HepG2 (cell line): ENCODE data around the gene AAMP. TPM values are rescaled to one million over a fixed set of nuclear protein-coding genes. Genes with fewer than 3 reads are reported as not detected.

ENCODE experiments used
- ATAD3A ChIP-seq: sonication (generic); formaldehyde crosslinking; IDR thresholded peaks from 2 replicates; pipeline ENCODE4 v1.4.0; 2020; ENCODE audit warnings: missing genetic modification reagents
- CBX5 ChIP-seq: sonication (generic); formaldehyde crosslinking; IDR thresholded peaks from 2 replicates; pipeline ENCODE4 v1.4.0; 2020; ENCODE audit warnings: missing genetic modification reagents, borderline replicate concordance
- DMTF1 ChIP-seq: sonication (generic); formaldehyde crosslinking; IDR thresholded peaks from 2 replicates; pipeline ENCODE4 v1.4.0; 2020; ENCODE audit warnings: mild to moderate bottlenecking, missing genetic modification reagents
- GFI1 ChIP-seq: sonication (generic); formaldehyde crosslinking; IDR thresholded peaks from 2 replicates; pipeline ENCODE4 v1.5.0; 2020; ENCODE audit warnings: missing genetic modification reagents, mild to moderate bottlenecking, borderline replicate concordance
- NR2F1 ChIP-seq, 2 experiments: fragments of 450-650 bp in 1 of 2; formaldehyde crosslinking in 1 of 2; IDR thresholded peaks; 2 replicates each; pipeline versions ENCODE4 v1.5.0 to v1.6.1; 2016 to 2020; ENCODE audit warnings: mild to moderate bottlenecking in 1 of 2, missing compliant biosample characterization in 1 of 2, missing genetic modification reagents in 1 of 2, moderate library complexity in 1 of 2
- ZHX2 ChIP-seq, 2 experiments: sonication (generic) in 1 of 2; formaldehyde crosslinking in 1 of 2; IDR thresholded peaks; 2 replicates each; pipeline versions ENCODE4 v1.6.1 to v1.9.0; 2014 to 2022; ENCODE audit warnings: antibody characterized with exemption in 1 of 2, borderline replicate concordance in 1 of 2, inconsistent platforms in 1 of 2, low read depth in 1 of 2, missing genetic modification reagents in 1 of 2
- ZNF230 ChIP-seq: sonication (generic); formaldehyde crosslinking; IDR thresholded peaks from 2 replicates; pipeline ENCODE4 v1.4.0; 2020; ENCODE audit warnings: mild to moderate bottlenecking, missing genetic modification reagents
- ZNF512 ChIP-seq: sonication (generic); formaldehyde crosslinking; IDR thresholded peaks from 2 replicates; pipeline ENCODE4 v1.4.0; 2020; ENCODE audit warnings: mild to moderate bottlenecking, missing genetic modification reagents
- ZNF550 ChIP-seq: sonication (generic); formaldehyde crosslinking; IDR thresholded peaks from 2 replicates; pipeline ENCODE4 v1.4.0; 2020; ENCODE audit warnings: mild to moderate bottlenecking, missing genetic modification reagents, borderline replicate concordance
- ZNF552 ChIP-seq: sonication (generic); formaldehyde crosslinking; IDR thresholded peaks from 2 replicates; pipeline ENCODE4 v1.9.0; 2022; ENCODE audit warnings: missing genetic modification reagents, mild to moderate bottlenecking, borderline replicate concordance
- ZNF609 ChIP-seq: sonication (generic); formaldehyde crosslinking; IDR thresholded peaks from 2 replicates; pipeline ENCODE4 v1.4.0; 2020; ENCODE audit warnings: mild to moderate bottlenecking, missing genetic modification reagents, borderline replicate concordance
- ZNF891 ChIP-seq: sonication (generic); formaldehyde crosslinking; IDR thresholded peaks from 2 replicates; pipeline ENCODE4 v1.5.0; 2020; ENCODE audit warnings: mild to moderate bottlenecking, missing genetic modification reagents
- polyA plus RNA-seq, 8 experiments: library from polyadenylated mRNA; depleted of rRNA in 3 of 8; stranded (reverse) in 7 of 8; unstranded in 1 of 8; fragments of >200 nt; fragmentation: Illumina TruSeq in 4 of 8; extraction: Trizol in 4 of 8; gene quantifications; 2 replicates each; pipeline versions ENCODE4 v1.2.1 to v1.2.3, GENCODE V29; 2011 to 2016; ENCODE audit warnings: low read depth in 4 of 8, missing spikeins in 1 of 8, mixed read lengths in 1 of 8; ENCODE audit not compliant: insufficient read depth in 1 of 8
- total RNA-seq, 5 experiments: library from RNA; depleted of rRNA; stranded (reverse); fragments of >200 nt; fragmentation: Illumina TruSeq; extraction: Trizol; gene quantifications; 2 replicates each; pipeline ENCODE4 v1.2.3, GENCODE V29; 2016; ENCODE audit warnings: low read depth in 1 of 5

Gene AAMP
- total and polyA plus RNA-seq, 2 of the 13 experiments (the other 11 are each of a cell fraction or from before 2014, with no cell fraction given) = 110 to 186 TPM

GRCh38 chr2:218284106-218284811, 14.3 kb upstream of the AAMP start (continued):
- TF ChIP-seq ZHX2 (IDR thresholded peaks at IDR 0.05; ENCODE audit: low read depth) (no peak), ZHX2 (CRISPR knock-in tag; IDR thresholded peaks at IDR 0.05; ENCODE audit: borderline replicate concordance) (no peak), DMTF1 (CRISPR knock-in tag) (no peak), ZNF512 (no peak), ZNF230 (no peak), NR2F1 (CRISPR knock-in tag; IDR thresholded peaks at IDR 0.05) (peak in 1 of 2 experiments; percentile 39; a peak in 1 of 4 replicates), CBX5 (CRISPR knock-in tag) (0 out of 2 replicates have a peak, but pooled peaks have one; percentile 61), ZNF609 (CRISPR knock-in tag) (no peak), ZNF552 (CRISPR knock-in tag) (no peak), GFI1 (no peak), ATAD3A (CRISPR knock-in tag) (no peak), ZNF550 (CRISPR knock-in tag) (no peak), ZNF891 (peak; percentile 67)
